GM12873 (cell line): ENCODE measurements around the gene GTSE1.

Experiments used
- CTCF ChIP-seq: IDR thresholded peaks from 2 replicates; pipeline ENCODE4 v1.5.1; 2012; ENCODE audit warnings: low read depth, mild to moderate bottlenecking, moderate library complexity, low read length, control low read depth; ENCODE audit not compliant: insufficient read depth; ENCODE audit errors: missing control alignments

GTSE1 gene

GRCh38 chr22:46287873-46288751, 8.6 kb upstream of the GTSE1 start:
- TF ChIP-seq CTCF: no peak

DNA sequence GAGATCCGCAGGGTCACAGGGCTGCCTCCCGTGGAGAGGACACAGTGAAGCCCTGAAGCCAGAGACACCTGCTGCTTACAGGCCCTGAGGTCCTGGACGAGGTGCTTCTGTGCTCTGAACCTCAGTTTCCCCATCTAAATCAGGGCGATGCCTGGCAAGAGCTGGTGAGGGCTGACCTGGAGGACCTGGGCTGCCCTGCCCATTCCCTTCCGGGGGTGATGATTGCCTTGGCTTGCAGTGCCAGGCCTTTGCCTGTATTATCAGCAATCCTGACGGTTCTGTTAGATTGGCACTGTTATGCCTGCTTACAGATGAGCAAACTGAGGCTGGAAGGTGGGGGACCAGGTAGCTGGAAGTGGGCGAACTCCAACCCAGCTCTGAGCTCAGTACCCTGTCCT, 7.8 kb upstream of the GTSE1 start:
- TF ChIP-seq CTCF: no peak

- no peak for TF ChIP-seq CTCF
Observed at GRCh38 chr22:46289244-46289891, 7.3 kb upstream of the GTSE1 start.

- no peak for TF ChIP-seq CTCF
Observed at GRCh38 chr22:46290121-46290842, 6.4 kb upstream of the GTSE1 start.

- no peak for TF ChIP-seq CTCF
Observed at GRCh38 chr22:46290843-46291785, 5.6 kb upstream of the GTSE1 start.

DNA sequence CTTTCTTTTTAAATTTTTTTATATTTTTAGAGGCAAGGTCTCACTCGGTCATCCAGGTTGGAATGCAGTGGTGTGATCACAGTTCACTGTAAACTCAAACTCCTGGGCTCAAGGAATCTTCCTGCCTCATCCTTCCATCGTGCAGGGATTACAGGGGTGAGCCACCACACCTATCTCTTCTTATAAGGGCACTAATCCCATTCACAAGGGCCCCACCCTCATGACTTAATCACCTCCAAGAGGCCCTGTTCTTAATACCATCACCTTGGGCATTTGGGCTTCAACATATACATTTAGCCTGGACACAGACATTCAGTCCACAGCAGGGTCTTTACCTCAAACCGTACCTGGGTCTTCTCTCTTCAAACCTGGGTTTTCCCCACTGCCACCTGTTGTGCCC, 4.5 kb upstream of the GTSE1 start:
- TF ChIP-seq CTCF: no peak
